C4-2B (cell line): Measurements from ENCODE around the gene SERINC5.

Experiments used
- ZFX ChIP-seq: fragments of 450-650 bp; IDR thresholded peaks from 2 replicates; pipeline ENCODE4 v1.6.1; 2017
- TF ChIP-seq, protein P1 (sequence below): fragments of 450-650 bp; conservative IDR thresholded peaks from 2 replicates; pipeline ENCODE4 v1.5.1; 2017; ENCODE audit warnings: mild to moderate bottlenecking

- TF ChIP-seq, protein P1, sequence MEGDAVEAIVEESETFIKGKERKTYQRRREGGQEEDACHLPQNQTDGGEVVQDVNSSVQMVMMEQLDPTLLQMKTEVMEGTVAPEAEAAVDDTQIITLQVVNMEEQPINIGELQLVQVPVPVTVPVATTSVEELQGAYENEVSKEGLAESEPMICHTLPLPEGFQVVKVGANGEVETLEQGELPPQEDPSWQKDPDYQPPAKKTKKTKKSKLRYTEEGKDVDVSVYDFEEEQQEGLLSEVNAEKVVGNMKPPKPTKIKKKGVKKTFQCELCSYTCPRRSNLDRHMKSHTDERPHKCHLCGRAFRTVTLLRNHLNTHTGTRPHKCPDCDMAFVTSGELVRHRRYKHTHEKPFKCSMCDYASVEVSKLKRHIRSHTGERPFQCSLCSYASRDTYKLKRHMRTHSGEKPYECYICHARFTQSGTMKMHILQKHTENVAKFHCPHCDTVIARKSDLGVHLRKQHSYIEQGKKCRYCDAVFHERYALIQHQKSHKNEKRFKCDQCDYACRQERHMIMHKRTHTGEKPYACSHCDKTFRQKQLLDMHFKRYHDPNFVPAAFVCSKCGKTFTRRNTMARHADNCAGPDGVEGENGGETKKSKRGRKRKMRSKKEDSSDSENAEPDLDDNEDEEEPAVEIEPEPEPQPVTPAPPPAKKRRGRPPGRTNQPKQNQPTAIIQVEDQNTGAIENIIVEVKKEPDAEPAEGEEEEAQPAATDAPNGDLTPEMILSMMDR, result no peak
- TF ChIP-seq ZFX, result no peak
Observed at GRCh38 chr5:80227979-80228596, 27.8 kb downstream of the SERINC5 start.
